Measurements from ENCODE around the gene TMEM135. TPM values are rescaled to one million over a fixed set of nuclear protein-coding genes. Genes with fewer than 3 reads are reported as not detected.
A peak's percentile ranks its signal among the peaks of the same experiment; 100 is the strongest.

Gene TMEM135
- total RNA-seq, 4 donors from 2014 or later: 7.9 to 38.7 (median 18.9) TPM

DNA sequence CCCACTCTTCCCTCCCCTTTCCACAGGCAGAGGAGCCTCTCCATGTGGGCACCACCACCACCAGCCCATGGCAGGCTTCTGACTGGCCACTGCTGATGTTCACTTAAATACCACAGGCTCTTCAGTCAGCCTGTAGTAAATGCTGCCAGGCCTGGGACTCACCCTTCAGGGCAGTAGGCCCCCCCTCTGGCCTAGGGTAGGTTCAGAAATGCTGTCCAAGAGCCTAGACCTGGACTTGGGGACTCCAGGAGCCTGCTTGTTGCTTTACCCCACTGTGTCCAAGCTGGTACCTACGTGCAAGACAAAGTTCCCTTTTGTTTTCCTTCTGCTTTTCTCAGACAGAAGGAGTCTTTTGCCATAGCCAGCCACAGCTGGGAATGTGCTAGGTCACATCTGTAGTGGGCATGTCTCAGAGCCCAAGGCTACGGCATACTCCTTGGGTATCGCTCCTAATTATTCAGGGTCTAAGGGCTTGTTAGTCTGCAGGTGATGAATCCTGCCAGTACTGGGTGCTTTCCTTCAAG lies 38.6 kb downstream of the TMEM135 start:
- Histone ChIP-seq H3K27ac (no peak overlapping the region), H3K27me3 (no peaks in the 10 kb centered on the region), H3K9me3 (no peaks in the 10 kb centered on the region), H3K4me3 (no peak overlapping the region), H3K4me1 (peaks cover 6 to 9% of the 10 kb centered on the region in 2 donors), H3K36me3 (peaks cover 0 to 8% of the 10 kb centered on the region in 2 donors)
- no peak for DNase-seq
- no peak for ATAC-seq
- intact Hi-C loops (cut with DNase I; ENCODE audit: low total_unique reads): no loop called here
- in situ Hi-C loops (cut with MboI; ENCODE audit: low sequenced_read_pairs in 4 of 4): no loop called here
- TF ChIP-seq, protein P1, sequence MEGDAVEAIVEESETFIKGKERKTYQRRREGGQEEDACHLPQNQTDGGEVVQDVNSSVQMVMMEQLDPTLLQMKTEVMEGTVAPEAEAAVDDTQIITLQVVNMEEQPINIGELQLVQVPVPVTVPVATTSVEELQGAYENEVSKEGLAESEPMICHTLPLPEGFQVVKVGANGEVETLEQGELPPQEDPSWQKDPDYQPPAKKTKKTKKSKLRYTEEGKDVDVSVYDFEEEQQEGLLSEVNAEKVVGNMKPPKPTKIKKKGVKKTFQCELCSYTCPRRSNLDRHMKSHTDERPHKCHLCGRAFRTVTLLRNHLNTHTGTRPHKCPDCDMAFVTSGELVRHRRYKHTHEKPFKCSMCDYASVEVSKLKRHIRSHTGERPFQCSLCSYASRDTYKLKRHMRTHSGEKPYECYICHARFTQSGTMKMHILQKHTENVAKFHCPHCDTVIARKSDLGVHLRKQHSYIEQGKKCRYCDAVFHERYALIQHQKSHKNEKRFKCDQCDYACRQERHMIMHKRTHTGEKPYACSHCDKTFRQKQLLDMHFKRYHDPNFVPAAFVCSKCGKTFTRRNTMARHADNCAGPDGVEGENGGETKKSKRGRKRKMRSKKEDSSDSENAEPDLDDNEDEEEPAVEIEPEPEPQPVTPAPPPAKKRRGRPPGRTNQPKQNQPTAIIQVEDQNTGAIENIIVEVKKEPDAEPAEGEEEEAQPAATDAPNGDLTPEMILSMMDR (IDR thresholded peaks at IDR 0.05 in 4 of 5, conservative IDR thresholded peaks at IDR 0.05 in 1 of 5): no peak
- TF ChIP-seq POLR2A (IDR thresholded peaks at IDR 0.05): no peak

DNA sequence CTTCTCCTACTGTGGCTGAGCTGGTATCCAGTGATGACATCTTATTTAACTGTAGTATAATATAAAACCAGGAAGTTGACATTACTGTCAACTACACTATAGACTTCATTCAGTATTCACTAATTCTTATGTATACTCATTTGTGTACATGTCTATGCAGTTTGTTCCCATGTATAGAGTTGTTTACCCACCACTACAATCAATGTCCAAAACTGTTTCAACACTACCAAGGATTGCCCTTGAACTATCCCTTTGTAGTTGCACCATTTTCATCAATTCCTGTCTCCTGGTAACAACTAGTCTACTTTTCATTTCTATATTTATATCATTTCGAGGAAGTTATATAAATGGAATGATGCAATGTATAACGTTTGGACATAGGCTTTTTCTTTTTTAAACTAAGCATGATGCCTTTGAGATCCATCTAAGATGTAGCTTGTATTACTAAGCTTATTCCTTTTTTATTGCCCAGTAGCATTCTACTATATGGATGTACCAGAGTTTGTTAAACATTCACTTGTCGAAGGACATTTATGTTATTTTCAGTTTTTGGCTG lies 39.2 kb downstream of the TMEM135 start:
- in situ Hi-C loops (cut with MboI; ENCODE audit: low sequenced_read_pairs in 4 of 4) (no loop called here), intact Hi-C loops (cut with DNase I; ENCODE audit: low total_unique reads) (no loop called here)
- no peaks in the 10 kb centered on the region for H3K27me3 ChIP-seq
- no peak for ATAC-seq
- H3K36me3 ChIP-seq: peaks cover 0 to 8% of the 10 kb centered on the region in 2 donors
- TF ChIP-seq POLR2A (IDR thresholded peaks at IDR 0.05): no peak
- TF ChIP-seq, protein P1 (IDR thresholded peaks at IDR 0.05 in 4 of 5, conservative IDR thresholded peaks at IDR 0.05 in 1 of 5): no peak
- no peak overlapping the region for H3K27ac ChIP-seq
- H3K4me3 ChIP-seq: no peak overlapping the region
- H3K4me1 ChIP-seq: peaks cover 13 to 14% of the 10 kb centered on the region in 2 donors
- no peak for DNase-seq
- H3K9me3 ChIP-seq: no peaks in the 10 kb centered on the region

DNA sequence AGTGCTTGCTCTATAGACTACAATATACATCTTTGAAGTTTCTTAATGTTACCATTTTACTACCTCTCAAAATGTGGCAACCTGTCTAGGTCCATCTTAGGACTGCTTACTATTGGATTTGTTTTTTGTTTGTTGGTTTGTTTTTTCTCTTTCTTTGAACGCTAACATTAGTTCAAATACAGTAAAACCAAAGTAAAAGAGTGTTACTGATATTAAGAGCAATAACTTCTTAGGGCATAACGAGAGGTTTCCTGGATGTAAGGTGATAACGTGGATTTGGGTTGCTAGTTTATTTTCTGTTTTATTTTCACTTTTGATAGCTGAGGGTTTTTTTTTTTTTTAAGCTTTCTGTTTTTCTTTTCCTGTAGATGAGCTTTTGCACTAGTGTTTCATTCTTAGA lies 43.6 kb downstream of the TMEM135 start:
- intact Hi-C loops (cut with DNase I; ENCODE audit: low total_unique reads): no loop called here
- peaks cover 0 to 8% of the 10 kb centered on the region in 2 donors for H3K36me3 ChIP-seq
- no peak overlapping the region for H3K27ac ChIP-seq
- TF ChIP-seq, protein P1 (IDR thresholded peaks at IDR 0.05 in 4 of 5, conservative IDR thresholded peaks at IDR 0.05 in 1 of 5): no peak
- TF ChIP-seq POLR2A (IDR thresholded peaks at IDR 0.05): no peak
- in situ Hi-C loops (cut with MboI; ENCODE audit: low sequenced_read_pairs in 4 of 4): loop anchor here in 1 of 4 donors (10.0 kb wide), 1 partner anchor 63 kb away; no protein-coding TSS in a partner anchor
- no peaks in the 10 kb centered on the region for H3K27me3 ChIP-seq
- DNase-seq (no peak), ATAC-seq (no peak)
- no peaks in the 10 kb centered on the region for H3K9me3 ChIP-seq
- H3K4me1 ChIP-seq: peaks cover 22 to 25% of the 10 kb centered on the region in 2 donors
- H3K4me3 ChIP-seq: peak overlapping the region in 2 of 4 donors; percentile 1 to 13

DNA sequence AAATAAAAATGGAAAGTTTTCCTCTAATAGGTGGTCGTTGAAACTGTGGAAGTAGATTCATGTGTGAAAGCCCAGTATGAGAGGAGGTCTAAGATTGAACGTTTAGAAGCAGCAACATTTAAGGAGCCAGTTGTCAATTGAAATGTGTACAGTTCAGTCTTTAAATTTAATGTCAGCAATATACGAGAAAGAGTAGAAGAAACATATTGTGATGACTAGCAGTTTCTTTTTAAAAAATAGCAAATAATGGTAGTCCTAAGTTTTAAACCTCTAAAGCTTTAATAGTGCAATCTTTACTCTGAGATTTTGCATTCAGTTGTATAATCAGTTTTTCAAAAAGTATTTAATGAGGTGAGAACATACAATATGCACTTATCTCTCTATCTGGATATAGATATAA lies 44.9 kb downstream of the TMEM135 start:
- Histone ChIP-seq H3K9me3 (no peaks in the 10 kb centered on the region), H3K36me3 (no peaks in the 10 kb centered on the region), H3K4me1 (peaks cover 25 to 27% of the 10 kb centered on the region in 2 donors), H3K4me3 (no peak overlapping the region), H3K27ac (no peak overlapping the region), H3K27me3 (no peaks in the 10 kb centered on the region)
- DNase-seq (no peak), ATAC-seq (no peak)
- in situ Hi-C loops (cut with MboI; ENCODE audit: low sequenced_read_pairs in 4 of 4): loop anchor here in 1 of 4 donors (10.0 kb wide), 1 partner anchor 62 kb away; no protein-coding TSS in a partner anchor
- TF ChIP-seq, protein P1 (IDR thresholded peaks at IDR 0.05 in 4 of 5, conservative IDR thresholded peaks at IDR 0.05 in 1 of 5): no peak
- no peak for TF ChIP-seq POLR2A (IDR thresholded peaks at IDR 0.05)
- intact Hi-C loops (cut with DNase I; ENCODE audit: low total_unique reads): no loop called here

Measured in gastrocnemius medialis (tissue), 4 donors.